Hepatocyte (in vitro differentiated cells): ENCODE data around the gene MTCH1. TPM values are rescaled to one million over a fixed set of nuclear protein-coding genes. Genes with fewer than 3 reads are reported as not detected.

ENCODE experiments used
- DNase-seq: peaks from one replicate; pipeline ENCODE4 v3.0.0-alpha.2; 2016; ENCODE audit warnings: low spot score
- H2AFZ ChIP-seq: fragments of 200-600 bp; sonication (generic); 2 replicates; pipeline ENCODE4 v1.6.0; 2016; ENCODE audit warnings: antibody characterized with exemption, mild to moderate bottlenecking
- H3K27ac ChIP-seq: fragments of 200-600 bp; sonication (generic); 2 replicates; pipeline ENCODE4 v1.5.1; 2016; ENCODE audit warnings: mild to moderate bottlenecking
- H3K27me3 ChIP-seq: fragments of 200-600 bp; sonication (generic); 2 replicates; pipeline ENCODE4 v1.6.1; 2016
- H3K36me3 ChIP-seq: fragments of 200-600 bp; sonication (generic); replicated peaks from 2 replicates; pipeline ENCODE4 v1.5.1; 2016; ENCODE audit warnings: low read depth; ENCODE audit not compliant: insufficient read depth
- H3K4me1 ChIP-seq: fragments of 200-600 bp; sonication (generic); 2 replicates; pipeline ENCODE4 v1.5.1; 2016; ENCODE audit warnings: mild to moderate bottlenecking, moderate library complexity; ENCODE audit not compliant: insufficient read depth
- H3K4me2 ChIP-seq: fragments of 200-600 bp; sonication (generic); 2 replicates; pipeline ENCODE4 v1.6.0; 2016
- H3K4me3 ChIP-seq: fragments of 200-600 bp; sonication (generic); 2 replicates; pipeline ENCODE4 v1.5.1; 2016; ENCODE audit warnings: mild to moderate bottlenecking
- H3K79me2 ChIP-seq: fragments of 200-600 bp; sonication (generic); 2 replicates; pipeline ENCODE4 v1.6.0; 2017; ENCODE audit warnings: mild to moderate bottlenecking
- H3K9me2 ChIP-seq: fragments of 200-600 bp; sonication (generic); replicated peaks from 2 replicates; pipeline ENCODE4 v1.6.0; 2017; ENCODE audit warnings: mild to moderate bottlenecking; ENCODE audit not compliant: insufficient read depth
- H3K9me3 ChIP-seq: fragments of 200-600 bp; sonication (generic); 2 replicates; pipeline ENCODE4 v1.5.1; 2016; ENCODE audit warnings: low read depth, mild to moderate bottlenecking
- H4K20me1 ChIP-seq: fragments of 200-600 bp; sonication (generic); 2 replicates; pipeline ENCODE4 v1.6.0; 2016; ENCODE audit warnings: mild to moderate bottlenecking; ENCODE audit not compliant: insufficient read depth, poor library complexity, severe bottlenecking
- EZH2 ChIP-seq: fragments of 200-600 bp; sonication (generic); IDR thresholded peaks from 2 replicates; pipeline ENCODE4 v1.6.1; 2016; ENCODE audit warnings: antibody characterized with exemption, mild to moderate bottlenecking, borderline replicate concordance
- EZH2phosphoT487 ChIP-seq: fragments of 200-600 bp; sonication (generic); IDR thresholded peaks from one replicate; pipeline ENCODE4 v1.6.1; 2018; ENCODE audit warnings: antibody characterized with exemption, mild to moderate bottlenecking, low read depth, moderate library complexity; ENCODE audit not compliant: unreplicated experiment, severe bottlenecking
- WGBS: methylation state at CpG from one replicate; pipeline ENCODE4 v1.1.6; 2016; ENCODE audit warnings: low lambda C conversion rate; ENCODE audit errors: missing lambda C conversion rate; 5-methylcytosine and 5-hydroxymethylcytosine counted together
- polyA plus RNA-seq: library from polyadenylated mRNA; unstranded; fragments of >200 nt; fragmentation: Nextera tagmentation; extraction: Ambion mirVana; gene quantifications from 2 replicates; pipeline ENCODE4 v1.2.1, GENCODE V29; 2016
- total RNA-seq: library from RNA; depleted of rRNA; stranded (reverse); fragments of >200 nt; gene quantifications from 2 replicates; pipeline ENCODE4 v1.2.3, GENCODE V29; 2014
- TF ChIP-seq, protein P1 (sequence below): fragments of 200-600 bp; sonication (generic); IDR thresholded peaks from 2 replicates; pipeline ENCODE4 v1.5.1; 2016; ENCODE audit warnings: antibody characterized with exemption, mild to moderate bottlenecking; ENCODE audit not compliant: poor library complexity

The MTCH1 gene
- total and polyA plus RNA-seq, 2 experiments from 2014 or later = 203 to 395 TPM

- H3K4me1 ChIP-seq = peaks cover 49% of the 10 kb centered on the region
- no peaks in the 10 kb centered on the region for H3K79me2 ChIP-seq
- no peak overlapping the region for H2AFZ ChIP-seq
- H3K9me3 ChIP-seq = no peaks in the 10 kb centered on the region
- DNase-seq = peak; percentile 38
- no peaks in the 10 kb centered on the region for H4K20me1 ChIP-seq
- no peaks in the 10 kb centered on the region for H3K9me2 ChIP-seq
- TF ChIP-seq EZH2phosphoT487 = no peak
- no peak for TF ChIP-seq EZH2
- TF ChIP-seq, protein P1, sequence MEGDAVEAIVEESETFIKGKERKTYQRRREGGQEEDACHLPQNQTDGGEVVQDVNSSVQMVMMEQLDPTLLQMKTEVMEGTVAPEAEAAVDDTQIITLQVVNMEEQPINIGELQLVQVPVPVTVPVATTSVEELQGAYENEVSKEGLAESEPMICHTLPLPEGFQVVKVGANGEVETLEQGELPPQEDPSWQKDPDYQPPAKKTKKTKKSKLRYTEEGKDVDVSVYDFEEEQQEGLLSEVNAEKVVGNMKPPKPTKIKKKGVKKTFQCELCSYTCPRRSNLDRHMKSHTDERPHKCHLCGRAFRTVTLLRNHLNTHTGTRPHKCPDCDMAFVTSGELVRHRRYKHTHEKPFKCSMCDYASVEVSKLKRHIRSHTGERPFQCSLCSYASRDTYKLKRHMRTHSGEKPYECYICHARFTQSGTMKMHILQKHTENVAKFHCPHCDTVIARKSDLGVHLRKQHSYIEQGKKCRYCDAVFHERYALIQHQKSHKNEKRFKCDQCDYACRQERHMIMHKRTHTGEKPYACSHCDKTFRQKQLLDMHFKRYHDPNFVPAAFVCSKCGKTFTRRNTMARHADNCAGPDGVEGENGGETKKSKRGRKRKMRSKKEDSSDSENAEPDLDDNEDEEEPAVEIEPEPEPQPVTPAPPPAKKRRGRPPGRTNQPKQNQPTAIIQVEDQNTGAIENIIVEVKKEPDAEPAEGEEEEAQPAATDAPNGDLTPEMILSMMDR = no peak
- 70% methylated on average over 13 of the region's 13 CpGs for whole genome bisulfite sequencing
- H3K4me3 ChIP-seq = no peak overlapping the region
- H3K27ac ChIP-seq = peak overlapping the region; percentile 66
- no peaks in the 10 kb centered on the region for H3K36me3 ChIP-seq
- peak overlapping the region; percentile 53 for H3K4me2 ChIP-seq
- H3K27me3 ChIP-seq = no peaks in the 10 kb centered on the region
Measured at GRCh38 chr6:36927691-36928546, 58.1 kb downstream of the MTCH1 start.

DNA sequence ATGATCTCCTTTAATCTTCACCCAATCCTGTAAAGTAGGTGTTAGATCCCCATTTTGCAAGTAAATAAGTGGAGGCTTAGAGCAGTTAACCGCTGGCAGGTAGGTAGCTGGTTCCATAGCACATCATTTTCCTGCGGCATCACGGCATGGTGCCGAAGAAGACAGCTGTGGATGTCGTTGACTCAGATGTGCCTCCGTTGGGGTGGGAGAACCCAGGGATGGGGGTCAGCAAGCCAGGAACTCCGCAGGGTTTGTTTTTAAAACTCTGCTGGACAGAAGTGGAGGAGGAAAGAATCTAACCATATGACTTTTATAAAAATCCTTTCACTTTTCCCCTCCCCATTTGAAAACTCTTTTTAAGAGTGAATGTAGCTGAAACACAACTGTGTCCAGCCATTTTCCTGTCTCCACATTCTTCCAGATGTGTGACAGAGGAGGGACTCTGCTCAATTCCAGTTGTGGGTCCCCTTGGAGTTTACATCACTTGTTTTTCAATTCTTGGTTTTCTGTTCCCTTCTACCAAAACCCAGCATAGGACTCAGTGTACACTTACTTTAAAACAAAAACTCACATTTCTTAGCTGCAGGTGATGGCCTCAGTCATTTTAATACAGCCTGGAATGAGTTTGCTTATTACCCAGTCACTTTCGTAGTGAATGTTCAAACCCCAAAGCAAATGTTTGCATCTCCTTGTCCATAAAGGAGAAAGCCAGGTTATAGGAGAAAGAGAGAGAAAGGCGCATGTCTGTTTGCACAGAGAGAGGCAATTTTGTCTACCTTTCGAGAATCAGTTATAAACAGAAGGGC lies 59.1 kb downstream of the MTCH1 start:
- Histone ChIP-seq H3K4me3 (no peak overlapping the region), H3K4me2 (peak overlapping the region; percentile 53), H3K79me2 (no peaks in the 10 kb centered on the region), H2AFZ (no peak overlapping the region), H3K36me3 (no peaks in the 10 kb centered on the region), H3K4me1 (peaks cover 49% of the 10 kb centered on the region), H3K27me3 (no peaks in the 10 kb centered on the region), H3K9me3 (no peaks in the 10 kb centered on the region), H4K20me1 (no peaks in the 10 kb centered on the region), H3K9me2 (no peaks in the 10 kb centered on the region), H3K27ac (peak overlapping the region; percentile 66)
- 62% methylated on average over 10 of the region's 10 CpGs for WGBS
- no peak for DNase-seq
- TF ChIP-seq EZH2 (no peak), EZH2phosphoT487 (no peak)
- TF ChIP-seq, protein P1 = no peak

GRCh38 chr6:36925809-36926208 lies 60.2 kb downstream of the MTCH1 start:
- no peaks in the 10 kb centered on the region for H3K9me3 ChIP-seq
- peaks cover 49% of the 10 kb centered on the region for H3K4me1 ChIP-seq
- 93% methylated on average over 4 of the region's 4 CpGs for WGBS
- no peak overlapping the region for H3K4me3 ChIP-seq
- no peak overlapping the region for H3K4me2 ChIP-seq
- no peaks in the 10 kb centered on the region for H4K20me1 ChIP-seq
- no peak for DNase-seq
- H3K27me3 ChIP-seq = no peaks in the 10 kb centered on the region
- no peaks in the 10 kb centered on the region for H3K9me2 ChIP-seq
- TF ChIP-seq EZH2phosphoT487 (no peak), EZH2 (no peak)
- TF ChIP-seq, protein P1 = no peak
- H2AFZ ChIP-seq = no peak overlapping the region
- H3K27ac ChIP-seq = peak overlapping the region; percentile 54
- no peaks in the 10 kb centered on the region for H3K79me2 ChIP-seq
- no peaks in the 10 kb centered on the region for H3K36me3 ChIP-seq
